Gastrocnemius medialis (tissue), 4 donors: ENCODE measurements around the gene SDS. TPM values are rescaled to one million over a fixed set of nuclear protein-coding genes. Genes with fewer than 3 reads are reported as not detected.

Experiments
- ATAC-seq, 2 donors: fragments of 150-250 bp; one replicate each; pipeline ENCODE4 v1.9.1; 2016
- DNase-seq, 2 donors: peaks; one replicate each; pipeline ENCODE4 v3.0.0-alpha.2; 2019
- H3K27ac ChIP-seq, 4 donors: fragments of 200-600 bp; sonication (generic); 1 replicate in 1 of 4; 2 replicates in 3 of 4; pipeline ENCODE4 v1.5.1; 2016 to 2018; ENCODE audit warnings: mild to moderate bottlenecking in 2 of 4, moderate library complexity in 1 of 4
- H3K27me3 ChIP-seq, 3 donors: fragments of 200-600 bp; sonication (generic) in 2 of 3; 1 replicate in 1 of 3; 2 replicates in 2 of 3; pipeline versions ENCODE4 v1.5.1 to v1.6.0; 2016 to 2019; ENCODE audit warnings: mild to moderate bottlenecking in 1 of 3, moderate library complexity in 1 of 3
- H3K36me3 ChIP-seq, 2 donors: fragments of 200-600 bp; sonication (generic) in 1 of 2; one replicate each; pipeline ENCODE4 v1.5.1; 2017 to 2018
- H3K4me1 ChIP-seq, 2 donors: fragments of 200-600 bp; sonication (generic) in 1 of 2; one replicate each; pipeline ENCODE4 v1.5.1; 2016 to 2017; ENCODE audit warnings: mild to moderate bottlenecking in 2 of 2
- H3K4me3 ChIP-seq, 4 donors: fragments of 200-600 bp; sonication (generic) in 3 of 4; 1 replicate in 1 of 4; 2 replicates in 3 of 4; pipeline ENCODE4 v1.5.1; 2016 to 2019; ENCODE audit warnings: mild to moderate bottlenecking in 2 of 4
- H3K9me3 ChIP-seq, 3 donors: fragments of 200-600 bp; sonication (generic) in 2 of 3; 1 replicate in 1 of 3; 2 replicates in 2 of 3; pipeline ENCODE4 v1.5.1; 2016 to 2019
- CTCF ChIP-seq, 5 experiments: fragments of 450-650 bp in 3 of 5; fragments of 200-600 bp in 2 of 5; sonication (generic) in 2 of 5; IDR thresholded peaks in 4 of 5; conservative IDR thresholded peaks in 1 of 5; 1 replicate in 4 of 5; 2 replicates in 1 of 5; pipeline ENCODE4 v1.5.1; 2016 to 2019; ENCODE audit warnings: antibody characterized with exemption in 5 of 5, mild to moderate bottlenecking in 3 of 5, moderate library complexity in 3 of 5
- POLR2A ChIP-seq, 2 donors: fragments of 450-650 bp; IDR thresholded peaks; one replicate each; pipeline ENCODE4 v1.6.1; 2017; ENCODE audit warnings: antibody characterized with exemption in 2 of 2, mild to moderate bottlenecking in 2 of 2, moderate library complexity in 2 of 2
- in situ Hi-C, 4 donors: fragments of 200-750 bp; cut with MboI; loops; one replicate each; pipeline versions ENCODE4 v1.15.0 to v1.8.0; 2017; ENCODE audit warnings: low sequenced_read_pairs in 4 of 4
- intact Hi-C: fragments of 100-400 bp; cut with DNase I; formaldehyde crosslinking; loops from one replicate; pipeline ENCODE4 v1.15.1; 2023; ENCODE audit warnings: low total_unique reads
- total RNA-seq, 4 donors: library from RNA; depleted of rRNA; stranded (reverse); fragments of >200 nt; gene quantifications; one replicate each; pipeline versions ENCODE4 v1.1.0 to v1.2.3, GENCODE V29; 2016

Gene SDS
- total RNA-seq, 4 donors from 2014 or later: 0.34 to 2.4 (median 0.86) TPM

- no peak for ATAC-seq
- in situ Hi-C loops: no loop called here
Measured at GRCh38 chr12:113402586-113403260, 964 bp downstream of the SDS start.

DNA sequence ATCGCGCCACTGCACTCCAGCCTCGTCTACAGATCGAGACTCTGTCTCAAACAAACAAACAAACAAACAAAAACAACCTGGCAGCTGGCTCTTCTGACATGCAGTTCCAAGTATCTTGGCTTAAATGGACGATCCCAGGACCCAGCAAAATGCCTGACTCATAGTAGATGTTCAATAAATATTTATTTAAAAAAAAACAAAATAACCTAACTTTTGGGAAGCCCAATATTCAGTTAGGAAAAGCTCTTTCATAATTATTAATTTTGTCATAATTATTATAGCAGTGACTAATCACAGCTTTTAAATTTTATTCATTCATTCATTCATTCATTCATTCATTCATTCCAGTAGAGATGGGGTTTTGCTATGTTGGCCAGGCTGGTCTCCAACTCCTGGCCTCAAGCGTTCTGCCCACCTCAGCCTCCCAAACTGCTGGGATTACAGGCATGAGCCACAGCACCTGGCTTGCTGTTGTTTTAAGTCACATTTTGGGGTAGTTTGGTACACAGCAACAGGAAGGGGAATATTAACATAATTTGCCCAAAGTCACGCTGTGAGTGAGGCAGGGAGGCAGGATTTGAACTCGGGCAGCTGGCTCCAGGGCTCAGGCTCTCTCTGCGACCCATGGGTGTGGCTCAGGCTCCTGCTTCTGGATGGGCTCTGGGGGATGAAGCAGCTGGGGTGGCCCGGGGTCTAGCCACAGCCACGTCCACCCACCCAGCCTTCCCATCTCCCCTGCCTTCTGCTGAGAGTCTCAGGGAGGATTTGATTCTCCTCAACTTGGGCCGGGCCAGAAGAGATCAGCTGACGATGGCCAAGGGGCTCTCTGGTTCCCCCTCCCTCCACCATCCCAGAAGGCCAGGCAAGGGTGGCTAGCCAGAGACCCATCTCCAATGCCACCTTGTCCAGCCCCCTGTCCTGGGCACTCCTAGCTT, 2.4 kb downstream of the SDS start:
- Histone ChIP-seq H3K4me1 (peaks cover 0 to 10% of the 10 kb centered on the region in 2 donors), H3K27me3 (peaks cover 2 to 10% (median 5%) of the 10 kb centered on the region in 3 donors), H3K36me3 (no peaks in the 10 kb centered on the region), H3K27ac (no peak overlapping the region), H3K9me3 (no peaks in the 10 kb centered on the region), H3K4me3 (no peak overlapping the region)
- DNase-seq (no peak), ATAC-seq (no peak)
- no peak for TF ChIP-seq CTCF (IDR thresholded peaks at IDR 0.05 in 4 of 5, conservative IDR thresholded peaks at IDR 0.05 in 1 of 5)
- no peak for TF ChIP-seq POLR2A (IDR thresholded peaks at IDR 0.05)
- intact Hi-C loops: no loop called here
- in situ Hi-C loops: no loop called here

More at GRCh38 chr12:113402586-113403260, 964 bp downstream of the SDS start:
- no peaks in the 10 kb centered on the region for H3K9me3 ChIP-seq
- H3K4me1 ChIP-seq: peaks cover 0 to 14% of the 10 kb centered on the region in 2 donors
- H3K27ac ChIP-seq: no peak overlapping the region
- TF ChIP-seq POLR2A (IDR thresholded peaks at IDR 0.05) (no peak), CTCF (IDR thresholded peaks at IDR 0.05 in 4 of 5, conservative IDR thresholded peaks at IDR 0.05 in 1 of 5) (no peak)
- no peak overlapping the region for H3K4me3 ChIP-seq
- H3K36me3 ChIP-seq: no peaks in the 10 kb centered on the region
- no peak for DNase-seq
- peaks cover 2 to 5% (median 3%) of the 10 kb centered on the region in 3 donors for H3K27me3 ChIP-seq
- intact Hi-C loops: no loop called here

GRCh38 chr12:113400362-113400761, 3.3 kb downstream of the SDS start:
- H3K4me1 ChIP-seq: peaks cover 0 to 10% of the 10 kb centered on the region in 2 donors
- H3K27me3 ChIP-seq: peaks cover 2 to 10% (median 5%) of the 10 kb centered on the region in 3 donors
- no peak for ATAC-seq
- H3K4me3 ChIP-seq: no peak overlapping the region
- H3K27ac ChIP-seq: no peak overlapping the region
- TF ChIP-seq POLR2A (IDR thresholded peaks at IDR 0.05) (no peak), CTCF (IDR thresholded peaks at IDR 0.05 in 4 of 5, conservative IDR thresholded peaks at IDR 0.05 in 1 of 5) (no peak)
- no peaks in the 10 kb centered on the region for H3K9me3 ChIP-seq
- no peak for DNase-seq
- intact Hi-C loops: no loop called here
- no peaks in the 10 kb centered on the region for H3K36me3 ChIP-seq
- in situ Hi-C loops: no loop called here

GRCh38 chr12:113399490-113399889, 4.2 kb downstream of the SDS start:
- Histone ChIP-seq H3K4me3 (no peak overlapping the region), H3K9me3 (no peaks in the 10 kb centered on the region), H3K36me3 (no peaks in the 10 kb centered on the region), H3K4me1 (peaks cover 0 to 8% of the 10 kb centered on the region in 2 donors), H3K27ac (no peak overlapping the region), H3K27me3 (peaks cover 2 to 10% (median 5%) of the 10 kb centered on the region in 3 donors)
- DNase-seq (no peak), ATAC-seq (no peak)
- intact Hi-C loops: no loop called here
- no peak for TF ChIP-seq CTCF (IDR thresholded peaks at IDR 0.05 in 4 of 5, conservative IDR thresholded peaks at IDR 0.05 in 1 of 5)
- no peak for TF ChIP-seq POLR2A (IDR thresholded peaks at IDR 0.05)
- in situ Hi-C loops: no loop called here
